ENCODE results near the gene UPF1. TPM values are rescaled to one million over a fixed set of nuclear protein-coding genes. Genes with fewer than 3 reads are reported as not detected.

UPF1 gene
- total RNA-seq, 1 donor from 2014 or later = 76.5 TPM

DNA sequence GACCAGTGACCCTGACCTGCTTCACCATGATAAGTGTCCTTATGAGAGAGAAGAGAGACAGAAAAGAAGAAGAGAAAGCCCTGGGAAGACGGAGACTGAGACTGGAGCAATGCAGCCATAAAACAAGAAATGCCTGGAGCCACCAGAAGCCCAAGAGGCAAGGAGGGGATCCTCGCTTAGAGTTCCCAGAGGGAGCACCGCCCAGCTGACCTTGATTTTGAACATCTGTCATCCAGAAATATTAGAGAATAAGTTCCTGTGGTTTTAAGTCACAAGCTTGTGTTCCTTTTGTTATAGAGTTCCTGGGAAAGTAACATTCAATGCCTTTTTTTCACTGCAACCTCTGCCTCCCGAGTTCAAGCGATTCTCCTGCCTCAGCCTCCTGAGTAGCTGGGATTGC, 44.0 kb downstream of the UPF1 start:
- Mint-ChIP-seq H3K27me3 (no peaks in the 10 kb centered on the region), H3K27ac (no peak overlapping the region), H3K4me3 (no peak overlapping the region), H3K9me3 (peaks cover 5% of the 10 kb centered on the region), H3K4me1 (ENCODE audit: unreplicated experiment) (peaks cover 8% of the 10 kb centered on the region), H3K36me3 (peaks cover 31% of the 10 kb centered on the region)
- no peak for DNase-seq (ENCODE audit: extremely low spot score, unreplicated experiment)
- TF ChIP-seq, protein P1, sequence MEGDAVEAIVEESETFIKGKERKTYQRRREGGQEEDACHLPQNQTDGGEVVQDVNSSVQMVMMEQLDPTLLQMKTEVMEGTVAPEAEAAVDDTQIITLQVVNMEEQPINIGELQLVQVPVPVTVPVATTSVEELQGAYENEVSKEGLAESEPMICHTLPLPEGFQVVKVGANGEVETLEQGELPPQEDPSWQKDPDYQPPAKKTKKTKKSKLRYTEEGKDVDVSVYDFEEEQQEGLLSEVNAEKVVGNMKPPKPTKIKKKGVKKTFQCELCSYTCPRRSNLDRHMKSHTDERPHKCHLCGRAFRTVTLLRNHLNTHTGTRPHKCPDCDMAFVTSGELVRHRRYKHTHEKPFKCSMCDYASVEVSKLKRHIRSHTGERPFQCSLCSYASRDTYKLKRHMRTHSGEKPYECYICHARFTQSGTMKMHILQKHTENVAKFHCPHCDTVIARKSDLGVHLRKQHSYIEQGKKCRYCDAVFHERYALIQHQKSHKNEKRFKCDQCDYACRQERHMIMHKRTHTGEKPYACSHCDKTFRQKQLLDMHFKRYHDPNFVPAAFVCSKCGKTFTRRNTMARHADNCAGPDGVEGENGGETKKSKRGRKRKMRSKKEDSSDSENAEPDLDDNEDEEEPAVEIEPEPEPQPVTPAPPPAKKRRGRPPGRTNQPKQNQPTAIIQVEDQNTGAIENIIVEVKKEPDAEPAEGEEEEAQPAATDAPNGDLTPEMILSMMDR (conservative IDR thresholded peaks at IDR 0.05) = no peak

DNA sequence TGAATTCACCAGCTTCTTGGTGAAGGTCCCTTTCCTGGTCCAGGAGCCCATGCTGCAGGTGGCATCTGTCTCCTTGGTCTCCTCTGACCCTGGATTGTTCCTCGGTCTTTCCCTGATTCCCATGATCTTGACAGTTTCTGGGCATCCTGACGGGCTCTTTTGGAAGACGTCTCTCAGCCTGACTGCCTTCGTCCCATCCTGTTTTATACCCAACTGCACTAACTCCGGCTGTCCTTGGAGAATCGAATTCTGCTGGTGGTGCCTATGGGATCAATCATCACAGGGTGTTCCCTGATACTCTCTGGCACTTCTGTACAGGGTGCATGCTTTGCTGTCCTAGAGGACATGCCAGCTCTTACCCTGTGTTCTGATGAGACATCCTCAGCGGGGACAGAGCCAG, 45.1 kb downstream of the UPF1 start:
- Mint-ChIP-seq H3K4me1 (ENCODE audit: unreplicated experiment) (peaks cover 3% of the 10 kb centered on the region), H3K27ac (no peak overlapping the region), H3K27me3 (no peaks in the 10 kb centered on the region), H3K4me3 (no peak overlapping the region), H3K36me3 (peaks cover 32% of the 10 kb centered on the region), H3K9me3 (peaks cover 5% of the 10 kb centered on the region)
- DNase-seq (ENCODE audit: extremely low spot score, unreplicated experiment) = no peak
- TF ChIP-seq, protein P1 (conservative IDR thresholded peaks at IDR 0.05) = no peak

DNA sequence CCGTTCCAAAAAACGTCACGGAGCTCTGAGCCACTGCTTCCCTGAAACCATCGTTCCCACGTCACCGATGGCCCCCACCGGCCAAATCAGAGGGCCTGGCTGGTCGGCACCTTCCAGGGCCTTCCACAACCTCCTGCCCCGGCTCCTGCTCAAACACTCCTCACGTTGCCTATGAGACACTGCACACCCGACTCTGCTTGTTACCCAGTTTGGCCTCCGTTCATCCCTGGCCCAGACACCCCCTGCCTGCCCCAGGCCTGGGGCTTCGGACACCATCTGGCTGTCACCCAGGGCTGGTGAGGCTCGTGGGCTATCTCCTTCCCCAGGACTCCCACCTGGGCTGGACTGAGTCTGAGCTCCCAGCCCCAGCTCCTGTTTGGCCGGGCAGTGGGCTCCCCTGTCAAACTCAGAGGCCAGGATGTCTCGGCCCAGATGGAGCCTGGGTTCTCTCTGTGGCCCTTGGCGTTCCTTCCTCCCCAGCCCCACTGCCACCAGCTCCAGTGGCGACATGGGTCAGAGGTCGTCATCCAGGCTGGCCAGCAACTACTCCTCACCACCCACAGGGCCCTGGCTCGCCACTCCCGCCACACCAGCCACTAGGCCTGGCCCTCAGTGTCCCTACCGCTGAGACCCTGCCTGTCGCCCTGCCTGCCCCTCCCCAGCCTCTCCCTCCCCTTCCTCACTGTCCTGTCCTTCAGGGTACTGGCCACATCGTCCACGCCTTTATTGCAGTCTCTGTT, 46.5 kb downstream of the UPF1 start:
- no peak overlapping the region for H3K27ac Mint-ChIP-seq
- no peak for DNase-seq (ENCODE audit: extremely low spot score, unreplicated experiment)
- H3K36me3 Mint-ChIP-seq = peaks cover 28% of the 10 kb centered on the region
- H3K27me3 Mint-ChIP-seq = no peaks in the 10 kb centered on the region
- H3K9me3 Mint-ChIP-seq = peaks cover 5% of the 10 kb centered on the region
- H3K4me3 Mint-ChIP-seq = no peak overlapping the region
- H3K4me1 Mint-ChIP-seq (ENCODE audit: unreplicated experiment) = no peaks in the 10 kb centered on the region
- TF ChIP-seq, protein P1 (conservative IDR thresholded peaks at IDR 0.05) = no peak

DNA sequence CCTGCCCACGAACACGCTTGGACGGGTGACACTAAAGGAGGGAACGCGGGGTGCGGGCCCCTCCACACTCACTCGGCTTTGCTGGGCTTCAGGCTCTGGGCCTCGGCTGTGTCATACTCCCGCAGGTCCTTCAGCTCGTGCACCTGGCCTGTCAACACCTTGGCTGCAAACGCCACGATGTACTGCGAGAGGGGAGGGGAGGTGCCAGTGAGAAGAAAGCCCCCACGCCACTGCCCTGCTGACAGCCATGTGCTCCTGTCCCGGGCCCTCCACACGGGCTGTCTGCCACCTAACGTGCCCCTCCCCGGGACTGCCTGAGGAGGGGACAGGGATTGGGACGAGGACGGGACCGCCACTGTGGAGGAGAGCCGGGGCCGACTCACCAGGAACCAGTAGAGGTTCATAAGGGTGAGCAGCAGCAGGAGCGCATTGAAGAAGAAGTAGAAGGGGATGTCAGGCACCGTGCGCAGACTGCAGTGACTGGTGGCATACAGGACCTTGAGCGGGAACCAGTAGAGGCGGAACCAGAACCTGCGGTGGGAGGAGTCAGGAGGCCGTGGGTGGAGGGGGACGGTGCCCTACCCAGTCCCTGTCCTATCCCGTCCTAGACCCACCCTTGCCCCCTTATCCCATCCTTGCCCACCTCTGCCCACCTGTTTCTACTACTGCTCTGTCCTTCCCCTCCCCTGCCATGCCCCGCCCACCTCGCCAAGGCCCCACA, 47.3 kb downstream of the UPF1 start:
- no peak overlapping the region for H3K27ac Mint-ChIP-seq
- H3K9me3 Mint-ChIP-seq = peaks cover 5% of the 10 kb centered on the region
- peaks cover 28% of the 10 kb centered on the region for H3K36me3 Mint-ChIP-seq
- H3K27me3 Mint-ChIP-seq = no peaks in the 10 kb centered on the region
- no peak overlapping the region for H3K4me3 Mint-ChIP-seq
- TF ChIP-seq, protein P1 (conservative IDR thresholded peaks at IDR 0.05) = no peak
- DNase-seq (ENCODE audit: extremely low spot score, unreplicated experiment) = no peak
- no peaks in the 10 kb centered on the region for H3K4me1 Mint-ChIP-seq (ENCODE audit: unreplicated experiment)

DNA sequence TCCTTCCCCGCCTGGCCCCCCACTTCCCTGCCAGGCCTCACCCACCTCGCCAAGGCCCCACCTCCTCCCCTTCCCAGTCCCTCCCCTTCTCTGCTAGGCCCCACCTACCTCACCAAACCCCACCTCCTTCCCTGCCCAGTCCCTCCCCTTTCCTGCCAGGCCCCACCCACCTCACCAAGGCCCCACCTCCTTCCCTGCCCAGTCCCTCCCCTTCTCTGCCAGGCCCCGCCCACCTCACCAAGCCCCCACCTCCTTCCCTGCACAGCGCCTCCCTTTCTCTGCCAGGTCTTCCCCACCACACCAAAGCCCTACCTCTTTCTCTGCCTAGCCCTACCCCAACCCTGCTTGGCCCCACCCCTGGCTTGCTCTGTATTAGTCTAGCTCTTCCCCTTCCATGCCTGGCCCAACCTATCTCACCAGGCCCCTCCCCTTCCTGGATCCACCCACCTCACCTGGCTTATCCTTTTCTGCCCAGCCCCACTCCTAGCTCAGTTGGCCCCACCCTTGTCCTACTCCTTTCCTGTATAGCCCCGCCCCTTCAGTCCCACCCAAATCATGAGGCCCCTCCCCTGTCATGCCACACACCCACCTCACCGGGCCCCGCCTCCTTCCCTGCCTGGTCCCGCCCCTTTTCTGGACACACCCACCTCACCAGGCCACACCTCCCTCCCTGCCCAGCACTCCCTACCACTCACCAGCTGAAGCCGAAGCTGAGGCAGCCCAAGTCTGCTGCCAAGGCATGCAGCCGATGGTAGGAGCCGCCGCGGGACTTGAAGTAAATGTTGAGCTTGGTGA, 48.0 kb downstream of the UPF1 start:
- no peak overlapping the region for H3K4me3 Mint-ChIP-seq
- TF ChIP-seq, protein P1 (conservative IDR thresholded peaks at IDR 0.05) = no peak
- H3K36me3 Mint-ChIP-seq = peaks cover 24% of the 10 kb centered on the region
- no peaks in the 10 kb centered on the region for H3K27me3 Mint-ChIP-seq
- H3K9me3 Mint-ChIP-seq = peaks cover 5% of the 10 kb centered on the region
- no peaks in the 10 kb centered on the region for H3K4me1 Mint-ChIP-seq (ENCODE audit: unreplicated experiment)
- no peak for DNase-seq (ENCODE audit: extremely low spot score, unreplicated experiment)
- no peak overlapping the region for H3K27ac Mint-ChIP-seq

Data from type B pancreatic cell (in vitro differentiated cells).